DMS53 treated with DMSO at 0.1 percent for 48 hours (cell line): ENCODE data around the gene RGPD5.
"Not testable (repeated sequence)": the region's sequence is repeated elsewhere in the genome, so short reads cannot be mapped to it uniquely, and the experiment has no call there.

Source experiments
- DNase-seq: peaks from one replicate; lab custom pipeline; 2025; ENCODE audit not compliant: unreplicated experiment; lab: John Stamatoyannopoulos, UW

RGPD5 gene

DNA sequence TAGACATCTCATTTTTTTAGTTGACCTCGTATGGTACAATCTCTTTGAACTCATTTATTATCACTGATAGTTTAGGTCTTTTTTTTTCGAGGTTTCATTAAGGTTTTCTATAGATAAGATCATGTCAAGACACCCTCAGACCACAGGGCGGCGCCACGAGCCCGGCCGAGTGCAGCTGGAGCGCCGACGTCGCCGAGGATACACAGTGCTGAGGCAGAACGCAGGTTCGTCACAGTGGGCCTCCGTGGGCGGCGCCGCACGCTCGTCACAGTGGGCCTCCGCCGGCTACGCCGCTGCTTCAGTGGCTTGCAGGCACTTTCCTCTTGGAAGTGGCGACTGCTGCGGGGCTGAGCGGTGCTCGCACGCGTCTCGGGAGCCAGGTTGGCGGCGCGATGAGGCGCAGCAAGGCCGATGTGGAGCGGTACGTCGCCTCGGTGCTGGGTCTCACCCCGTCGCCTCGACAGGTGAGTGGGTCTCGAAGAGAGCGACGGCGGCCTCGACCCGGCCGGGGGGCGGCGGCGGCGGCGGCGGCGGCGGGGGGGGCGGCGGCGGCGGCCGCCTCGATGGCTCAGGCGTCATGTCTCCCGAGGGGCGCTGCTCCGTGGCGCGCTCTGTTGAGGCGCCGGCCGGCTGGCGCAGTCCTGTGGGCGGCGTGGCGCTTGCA, at the start of gene RGPD5:
TSS of gene RGPD5 (plus strand) at position 232 of the 664 bp plus-strand sequence. CDS start at position 393, 161 bp downstream.
- DNase-seq: not testable (repeated sequence)

DNA sequence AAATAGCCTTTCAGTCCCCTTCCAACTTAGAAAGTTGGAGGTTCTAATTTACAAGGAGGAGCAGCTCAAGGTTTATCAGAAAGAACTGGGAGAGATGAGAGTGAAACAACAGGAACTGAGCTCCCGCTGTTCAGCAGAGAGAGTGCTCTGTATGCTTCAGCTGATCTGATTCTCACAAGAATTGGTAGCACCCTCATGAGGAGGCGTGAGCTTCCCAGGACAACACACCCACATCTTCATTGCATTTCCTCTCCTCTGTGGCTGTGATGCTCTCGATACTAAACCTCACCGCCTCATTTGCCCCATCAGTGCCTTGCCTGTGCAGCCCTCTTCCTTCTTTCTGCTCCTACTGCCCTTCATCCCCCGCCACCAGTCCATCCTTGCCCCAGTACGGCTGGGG, 42.5 kb upstream of the RGPD5 start:
- not testable (repeated sequence) for DNase-seq

DNA sequence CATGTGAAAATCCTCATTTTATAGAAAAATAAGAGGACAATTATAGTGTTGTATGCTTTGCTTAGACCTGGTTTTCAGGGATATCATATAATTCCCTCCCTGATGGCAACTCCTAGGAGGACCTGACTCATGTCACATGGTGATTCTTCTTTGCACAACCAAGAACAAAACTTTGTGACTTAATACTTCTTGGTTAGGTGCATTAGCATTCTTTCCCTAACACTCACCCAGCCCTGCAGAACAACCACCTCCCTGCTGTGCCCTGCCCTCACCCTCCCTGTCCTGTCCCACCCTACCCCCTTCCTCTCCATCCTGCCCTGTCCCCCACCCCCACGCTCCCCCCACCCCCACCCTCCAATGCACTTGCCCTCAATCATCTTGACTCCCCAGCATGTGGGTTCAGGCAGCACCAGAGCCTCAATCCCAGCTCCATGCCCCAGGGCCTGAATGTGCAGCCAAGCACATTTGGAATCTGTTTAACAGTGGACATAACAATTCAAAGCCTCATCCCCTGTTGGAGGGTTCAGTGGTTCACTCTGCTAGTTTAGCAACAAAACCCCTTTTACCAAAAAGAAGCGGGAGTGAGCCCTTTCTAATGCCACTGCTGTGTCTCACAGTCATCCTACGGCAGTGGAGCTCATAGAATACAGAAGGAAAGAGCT, 36.8 kb upstream of the RGPD5 start:
- DNase-seq: not testable (repeated sequence)

DNA sequence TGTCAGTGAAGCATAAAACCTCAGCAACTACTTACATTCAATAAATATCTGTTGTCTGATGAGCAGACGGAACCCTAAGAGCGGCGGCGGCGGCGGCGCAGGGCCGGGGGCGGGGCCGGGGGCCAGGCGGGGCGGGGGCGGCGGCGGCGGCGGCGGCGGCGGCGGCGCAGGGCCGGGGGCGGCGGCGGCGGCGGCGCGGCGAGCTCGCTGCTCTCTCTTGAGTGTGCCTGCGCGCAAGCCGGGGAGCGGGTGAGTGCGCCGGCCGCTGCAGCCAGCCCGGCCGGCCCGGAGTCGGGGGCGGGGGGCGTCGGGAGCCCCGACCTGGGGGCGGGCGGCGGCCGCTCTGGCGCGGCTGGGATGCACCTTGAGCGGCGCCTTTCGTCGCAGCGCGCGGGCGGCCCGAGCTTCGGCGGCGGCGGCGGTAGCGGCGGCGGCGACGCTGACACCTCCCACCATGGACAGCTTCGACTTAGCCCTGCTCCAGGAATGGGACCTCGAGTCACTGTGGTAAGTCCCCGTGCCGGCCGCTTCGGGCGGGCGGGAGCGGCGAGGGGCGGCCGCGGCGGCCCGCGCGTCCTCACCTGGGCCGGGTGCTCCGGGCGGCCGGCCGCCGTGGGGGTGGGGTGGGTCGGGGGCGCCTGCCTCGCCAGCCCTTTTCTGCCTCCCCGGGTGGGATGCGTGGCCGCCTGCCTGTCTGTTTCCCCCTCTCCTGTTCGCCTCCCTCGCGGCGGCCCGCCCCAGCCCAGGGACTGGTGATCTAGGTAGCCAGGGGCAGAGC, 33.7 kb upstream of the RGPD5 start:
- not testable (repeated sequence) for DNase-seq

DNA sequence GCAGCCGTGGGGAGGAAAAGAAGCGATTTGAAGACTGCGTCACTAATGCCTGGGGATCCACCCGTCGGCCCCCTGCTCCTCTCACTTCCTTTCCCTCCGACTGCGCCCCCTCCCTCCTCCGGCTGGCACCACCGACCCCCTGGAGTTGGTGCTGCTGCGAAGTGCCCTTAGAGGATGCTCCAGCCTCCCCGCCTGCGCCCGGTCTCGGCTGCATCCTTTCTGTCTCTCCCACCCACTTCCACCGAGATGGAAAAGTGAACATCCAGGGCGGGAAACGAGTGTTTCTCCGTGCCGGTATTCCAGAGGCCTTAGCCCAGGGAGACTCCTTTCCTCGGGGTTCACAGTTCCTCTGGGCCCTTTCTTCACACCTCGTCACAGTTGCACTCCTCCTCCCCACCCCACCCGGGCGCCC, 33.1 kb upstream of the RGPD5 start:
- not testable (repeated sequence) for DNase-seq

DNA sequence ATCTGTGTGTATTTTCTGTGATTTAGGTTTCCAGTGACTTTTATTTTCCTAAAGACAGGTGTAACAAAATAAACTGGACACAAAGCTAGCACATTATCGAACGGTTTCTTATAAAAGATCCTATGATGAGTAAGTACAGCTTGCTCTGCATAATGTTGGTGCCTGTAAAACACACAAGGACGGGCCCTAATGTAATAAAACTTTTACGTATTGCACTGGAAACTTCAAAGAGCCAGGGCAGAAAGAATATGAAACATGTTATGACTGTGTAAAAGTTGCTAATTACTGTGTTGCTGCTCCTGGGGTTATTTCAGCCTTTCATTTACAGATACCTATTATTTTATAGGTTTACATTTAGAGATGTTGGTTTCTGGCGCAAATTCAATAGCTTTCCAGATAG, 32.1 kb upstream of the RGPD5 start:
- DNase-seq: not testable (repeated sequence)

DNA sequence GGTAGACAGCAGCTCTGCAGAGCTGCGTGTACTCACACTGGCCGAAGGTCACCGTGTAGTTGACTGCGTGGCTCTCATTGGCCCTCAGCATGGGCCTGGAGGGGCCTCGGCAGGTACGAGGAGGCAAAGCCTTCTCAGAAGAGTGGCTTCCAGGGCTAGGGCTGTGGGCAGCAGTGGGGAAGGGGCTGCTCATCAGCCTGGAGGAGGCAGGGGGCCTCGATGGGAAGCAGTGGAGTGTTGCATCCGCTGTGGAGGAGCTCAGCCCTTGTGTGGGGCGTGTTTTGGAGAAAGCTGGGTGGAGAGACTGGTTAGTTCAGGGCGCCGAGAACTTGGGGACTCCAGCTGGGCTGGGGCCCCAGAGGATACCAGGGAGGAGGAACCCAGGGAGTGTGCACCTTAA, 28.0 kb upstream of the RGPD5 start:
- not testable (repeated sequence) for DNase-seq

DNA sequence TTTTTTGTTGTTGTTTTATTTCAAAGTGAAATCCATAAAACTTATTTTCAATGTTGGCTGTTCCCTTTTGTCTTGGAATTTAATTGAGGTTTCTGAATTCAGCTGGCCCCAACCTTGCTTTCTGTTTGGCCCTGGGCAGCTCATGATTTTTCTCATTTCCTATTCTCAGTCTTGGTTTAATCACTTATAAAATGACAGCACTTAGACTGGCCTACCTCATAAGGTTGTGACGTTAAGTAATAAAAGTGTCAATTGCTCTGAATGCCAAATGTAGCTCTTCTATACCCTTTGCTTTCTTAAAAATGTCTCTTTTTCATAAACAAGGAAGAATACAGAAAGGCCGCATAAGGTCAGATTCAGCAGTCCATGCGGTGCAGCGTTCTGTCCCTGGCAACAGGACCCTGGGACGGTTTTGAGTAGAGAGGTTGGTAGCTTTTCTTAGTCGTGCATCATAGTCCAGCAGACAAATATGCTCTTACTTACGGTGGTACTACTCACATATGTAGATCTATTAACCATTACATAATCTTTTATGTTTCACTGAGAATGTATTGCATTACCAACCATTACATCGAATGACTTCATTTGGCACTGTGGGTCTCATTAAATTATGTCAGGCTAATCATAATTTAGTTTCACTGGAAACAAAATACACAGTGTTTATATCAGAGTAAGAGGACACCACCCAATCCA, 27.1 kb upstream of the RGPD5 start:
- not testable (repeated sequence) for DNase-seq

DNA sequence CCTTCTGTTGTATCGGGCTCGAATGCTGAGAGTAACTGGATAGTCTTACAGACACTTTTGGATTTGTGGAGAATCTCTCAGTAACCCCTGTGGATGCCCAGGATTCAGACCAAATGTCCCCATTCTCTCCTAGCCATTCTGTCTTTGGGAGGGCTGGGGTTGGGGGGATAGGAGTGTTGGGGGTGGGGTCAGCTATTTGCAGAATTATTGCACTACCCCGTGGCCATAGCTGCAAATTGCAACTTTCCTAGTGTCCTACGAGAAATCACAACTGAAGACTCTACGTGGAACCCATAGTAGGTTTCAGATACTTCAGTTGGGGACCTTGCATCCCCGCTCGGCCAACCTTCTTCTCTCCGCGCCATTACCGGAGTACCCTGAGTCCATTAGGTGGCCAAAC, 25.2 kb upstream of the RGPD5 start:
- not testable (repeated sequence) for DNase-seq

DNA sequence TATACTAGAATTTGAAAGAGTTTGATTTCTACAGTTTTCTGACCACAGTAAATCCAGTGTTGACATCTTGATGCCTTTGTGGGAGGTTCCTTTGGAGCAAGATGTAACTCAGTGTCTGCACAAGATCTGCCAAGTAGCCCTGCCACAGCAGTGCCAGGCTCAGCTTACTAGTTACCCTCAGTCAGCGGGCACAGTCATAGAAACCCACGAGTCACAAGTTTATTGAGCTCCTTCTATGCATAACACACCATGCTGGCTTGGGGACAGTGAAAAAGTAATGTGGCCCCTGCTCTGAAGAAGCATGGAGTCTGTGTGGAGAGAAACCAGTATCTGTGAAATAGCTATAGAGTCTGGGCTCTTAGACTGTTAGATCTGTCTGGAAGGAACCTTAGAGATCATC, 15.0 kb upstream of the RGPD5 start:
- DNase-seq: not testable (repeated sequence)

DNA sequence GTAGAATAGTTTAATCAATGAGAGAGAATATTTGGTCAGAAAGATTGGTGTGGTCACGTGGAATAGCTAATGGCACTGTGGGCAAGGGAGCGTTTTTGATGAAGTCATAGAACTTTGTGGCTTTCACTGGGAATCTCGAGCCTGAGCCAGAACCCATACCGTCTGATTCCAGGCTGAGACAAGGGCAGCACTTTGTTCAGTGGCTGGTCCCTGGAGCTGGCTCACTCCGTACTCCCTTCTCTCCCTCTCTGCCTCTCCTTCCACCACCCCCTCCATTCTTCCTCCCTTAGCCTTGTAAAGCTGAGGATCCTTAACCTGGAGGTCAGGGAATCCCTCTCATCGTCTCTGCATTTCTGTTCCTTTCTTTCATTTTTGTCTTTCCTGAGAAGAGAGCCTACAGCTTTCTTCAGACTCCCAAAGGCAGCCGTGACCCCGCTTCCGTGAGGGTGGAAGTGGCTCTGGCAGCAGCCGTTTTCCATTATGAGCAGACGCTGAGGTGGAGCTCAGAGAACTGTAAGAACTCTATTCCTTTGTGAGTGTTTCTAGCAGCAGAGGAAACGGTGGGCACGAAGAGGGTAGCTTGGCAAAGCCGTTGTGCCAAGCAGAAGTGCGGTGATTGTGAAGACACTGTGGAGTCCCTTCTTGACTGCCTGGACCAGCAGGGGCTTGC, 12.8 kb upstream of the RGPD5 start:
- DNase-seq: not testable (repeated sequence)

DNA sequence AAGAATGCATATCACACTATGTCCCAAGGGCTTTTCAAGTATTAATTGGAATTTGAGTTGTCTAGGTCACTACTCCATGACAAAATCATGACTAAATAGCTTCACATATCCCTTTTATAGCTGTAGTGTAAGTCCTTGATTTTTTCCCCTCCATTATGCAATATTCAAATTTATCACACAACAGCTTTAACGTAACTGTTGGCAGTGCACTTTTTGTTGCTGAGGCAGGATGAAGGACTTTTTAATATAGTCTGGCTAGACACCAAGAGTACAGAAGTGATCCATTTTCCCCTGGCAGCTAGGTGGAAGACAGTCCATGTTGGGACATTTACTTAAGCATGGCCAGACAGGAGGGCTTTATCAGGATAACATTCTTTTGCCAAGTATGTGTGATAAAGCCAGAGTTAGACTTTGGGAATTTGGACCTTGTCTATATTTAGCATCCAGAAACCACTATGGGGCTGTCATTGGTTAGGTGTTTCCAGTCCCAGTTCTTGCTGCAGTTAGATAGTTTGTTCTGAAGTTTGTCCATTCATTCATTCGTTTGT, 11.6 kb upstream of the RGPD5 start:
- DNase-seq: not testable (repeated sequence)

DNA sequence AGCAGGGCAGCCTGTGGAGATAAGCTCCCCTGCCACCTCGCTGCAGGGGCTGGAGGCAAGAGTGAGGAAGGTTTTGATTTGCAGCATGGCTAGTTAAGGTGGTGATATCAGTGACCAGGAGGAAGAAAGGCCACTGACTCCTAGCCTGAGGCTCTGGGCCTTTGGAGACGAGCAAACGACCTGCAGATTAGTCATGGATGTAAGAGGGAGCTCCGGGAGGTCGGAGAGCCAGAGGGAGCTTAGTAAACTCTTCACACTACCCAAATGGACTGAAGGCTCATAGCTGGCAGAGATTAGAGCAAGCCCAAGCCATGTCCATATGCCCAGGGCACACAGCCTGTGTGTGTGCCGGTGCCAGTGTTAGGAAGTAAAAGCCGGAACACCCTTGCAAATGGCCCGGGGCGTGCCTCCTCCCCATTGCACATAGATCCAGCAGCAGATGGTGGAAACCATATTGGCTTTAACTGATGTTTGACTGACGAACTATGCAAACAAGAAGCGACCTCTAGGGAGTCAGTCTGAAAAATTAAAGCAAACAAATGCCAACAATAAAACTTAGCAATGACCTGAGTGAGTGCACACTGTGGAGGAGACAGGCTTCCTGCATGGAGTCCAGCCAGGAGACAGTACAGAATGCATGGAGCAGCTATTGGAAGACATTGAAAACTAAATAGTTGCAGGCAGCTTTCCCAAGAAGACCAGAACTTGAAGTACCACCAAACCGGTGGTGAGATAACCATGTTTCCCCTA, 2.4 kb upstream of the RGPD5 start:
- not testable (repeated sequence) for DNase-seq

DNA sequence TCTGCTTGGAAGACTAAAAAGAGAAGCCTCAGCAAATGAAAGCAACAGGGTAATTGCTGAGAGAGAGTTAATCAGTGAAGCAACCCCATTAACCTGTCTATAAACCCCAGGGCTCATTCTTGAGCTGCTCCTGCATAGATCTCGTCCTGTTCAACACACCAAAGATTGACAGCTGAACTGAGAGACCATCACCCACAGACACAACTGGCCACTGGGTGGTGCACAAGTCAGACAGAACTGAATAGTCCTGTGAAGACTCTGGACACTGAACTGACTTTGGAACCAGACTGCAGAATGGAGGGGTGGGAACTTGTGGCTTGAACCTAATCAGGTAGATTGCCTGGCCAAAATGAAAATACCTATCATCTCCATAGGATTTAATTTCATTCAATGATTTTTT, 1.4 kb upstream of the RGPD5 start:
- not testable (repeated sequence) for DNase-seq

DNA sequence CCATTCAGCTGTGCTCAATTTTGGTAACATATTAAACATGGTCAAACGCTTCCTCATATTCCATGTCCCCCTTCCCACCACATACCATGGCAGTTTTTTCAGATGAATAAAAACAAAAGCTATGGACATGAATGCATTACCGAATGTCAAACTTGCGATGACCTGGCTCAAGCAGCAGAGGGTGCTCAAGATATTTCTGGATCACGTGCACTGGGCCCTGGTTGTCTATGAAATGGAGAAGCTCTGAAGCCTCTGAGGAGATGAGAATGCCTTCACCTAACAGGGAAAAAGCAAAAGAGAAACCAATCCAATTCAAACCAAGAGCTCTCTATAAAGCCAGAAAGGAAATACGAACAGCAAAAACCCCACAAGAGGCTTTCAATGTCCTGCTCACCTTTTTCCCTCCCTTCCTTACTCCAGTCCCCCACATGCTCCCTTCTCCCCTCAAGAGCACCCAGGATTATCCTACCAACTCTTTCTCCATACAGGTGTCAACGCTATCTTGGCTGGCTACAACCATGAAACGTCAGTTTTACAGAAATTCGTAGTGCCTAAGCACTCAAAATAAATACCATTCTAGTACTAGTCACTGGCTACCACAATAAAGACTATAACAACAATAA, 77.1 kb downstream of the RGPD5 start:
- not testable (repeated sequence) for DNase-seq

DNA sequence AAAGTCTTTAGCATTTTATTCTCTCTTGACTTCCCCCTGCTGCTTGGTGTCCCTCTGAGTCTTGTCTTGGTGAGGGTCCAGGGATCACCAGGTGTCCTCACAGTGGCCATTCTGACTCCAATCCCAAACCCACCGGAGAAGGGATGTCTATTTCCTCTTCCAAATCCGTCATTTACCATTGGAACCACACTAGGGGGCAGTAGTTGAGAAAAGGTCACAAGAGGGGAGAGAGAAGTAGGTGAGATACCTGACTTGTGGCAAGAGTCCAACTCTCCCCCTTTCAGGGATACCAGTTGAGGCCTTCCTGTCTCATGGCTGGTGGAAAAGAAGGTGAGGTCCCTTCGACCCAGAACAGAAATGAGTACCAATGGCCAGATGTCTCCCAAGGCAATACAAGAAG, 82.5 kb downstream of the RGPD5 start:
- DNase-seq: not testable (repeated sequence)

DNA sequence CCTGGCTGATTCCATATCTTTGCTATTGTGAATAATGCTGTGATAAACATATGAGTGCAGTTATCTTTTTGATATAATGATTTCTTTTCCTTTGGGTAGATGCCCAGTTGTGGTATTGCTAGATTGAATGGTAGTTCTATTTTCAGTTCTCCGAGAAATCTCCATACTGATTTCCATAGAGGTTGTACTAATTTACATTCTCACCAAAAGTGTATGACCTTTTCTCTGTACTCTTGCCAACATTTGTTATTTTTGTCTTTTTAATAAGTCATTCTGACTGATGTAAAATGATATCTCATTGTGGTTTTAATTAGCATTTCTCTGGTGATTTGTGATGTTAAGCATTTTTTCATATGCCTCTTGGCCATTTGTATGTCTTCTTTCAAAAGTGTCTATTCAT, 88.0 kb downstream of the RGPD5 start:
- DNase-seq: not testable (repeated sequence)

DNA sequence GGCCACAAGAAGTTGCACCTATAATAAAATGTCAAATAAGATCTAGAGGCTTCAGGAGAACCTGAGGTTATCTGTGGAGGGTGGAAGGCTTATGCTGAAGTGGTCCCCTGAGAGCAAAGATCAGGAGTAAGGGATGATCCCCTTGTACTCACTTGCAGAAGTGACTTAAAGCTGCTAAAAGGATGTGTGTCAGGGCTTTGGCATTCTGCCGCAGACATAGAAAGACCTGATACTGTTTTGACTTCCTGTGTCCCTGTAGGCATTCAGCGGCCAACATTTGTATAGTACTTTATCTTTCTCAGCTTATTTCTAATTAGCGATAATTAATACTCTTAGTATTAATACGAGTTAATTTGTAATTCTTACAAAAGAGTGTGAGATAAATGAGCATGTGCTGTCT, 94.3 kb downstream of the RGPD5 start:
- not testable (repeated sequence) for DNase-seq

DNA sequence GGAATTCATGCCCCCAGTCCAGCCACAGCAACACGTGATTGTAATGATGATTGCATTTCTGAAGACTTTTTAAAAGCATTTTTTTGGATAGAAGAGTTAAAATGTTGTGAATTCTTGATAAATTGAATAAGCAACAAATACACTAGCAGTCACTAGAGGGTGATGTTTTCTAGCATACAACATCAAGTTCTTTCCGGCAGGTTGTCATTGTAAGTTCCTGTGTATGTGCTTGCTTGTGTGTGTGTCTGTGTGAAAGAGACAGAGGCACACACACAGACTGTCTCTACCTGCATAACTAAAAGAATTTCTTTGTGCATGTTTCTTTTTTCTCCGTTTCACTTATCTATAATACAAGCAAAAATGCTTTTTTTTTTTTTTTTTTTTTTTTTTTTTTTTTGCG, 95.8 kb downstream of the RGPD5 start:
- DNase-seq: not testable (repeated sequence)
